WTC11 (cell line): ENCODE measurements around the gene EEIG1. TPM values are rescaled to one million over a fixed set of nuclear protein-coding genes. Genes with fewer than 3 reads are reported as not detected.

Source experiments
- ATAC-seq: fragments of 200-7000 bp; cut with Tn5 transposase; 2 replicates; pipeline ENCODE4 v1.10.0; 2021; ENCODE audit warnings: mild to moderate bottlenecking, moderate library complexity
- CTCF ChIA-PET: fragments of 300-600 bp; sonication (Branson Sonifier 250); formaldehyde crosslinking; loops from one replicate; lab custom pipeline; 2021; ENCODE audit warnings: antibody characterized with exemption; lab: Charles Lee
- POLR2A ChIA-PET: fragments of 350-600 bp; sonication (Branson Sonifier 250); formaldehyde crosslinking; loops from one replicate; lab custom pipeline; 2021; ENCODE audit warnings: antibody characterized with exemption; lab: Charles Lee
- DNase-seq: peaks from one replicate; pipeline ENCODE4 v3.0.0; 2021; ENCODE audit warnings: low spot score
- H3K27ac Mint-ChIP-seq: 2 replicates; pipeline ENCODE4 v1.8.0; 2021; ENCODE audit warnings: mixed read lengths
- H3K27me3 Mint-ChIP-seq: 2 replicates; pipeline ENCODE4 v1.8.0; 2021; ENCODE audit warnings: low read depth, mild to moderate bottlenecking, moderate library complexity, mixed read lengths
- H3K36me3 Mint-ChIP-seq: 2 replicates; pipeline ENCODE4 v1.8.0; 2021; ENCODE audit warnings: mixed read lengths
- H3K4me1 Mint-ChIP-seq: 2 replicates; pipeline ENCODE4 v1.8.0; 2022; ENCODE audit warnings: mixed read lengths
- H3K4me3 Mint-ChIP-seq: 2 replicates; pipeline ENCODE4 v1.8.0; 2021; ENCODE audit warnings: mild to moderate bottlenecking, moderate library complexity, mixed read lengths
- H3K9me3 Mint-ChIP-seq: 2 replicates; pipeline ENCODE4 v1.8.0; 2021; ENCODE audit warnings: mixed read lengths
- FOXK1 ChIP-seq: sonication (generic); formaldehyde crosslinking; IDR thresholded peaks from 2 replicates; pipeline ENCODE4 v1.8.0; 2022; ENCODE audit warnings: mild to moderate bottlenecking, moderate library complexity, missing genetic modification reagents
- GTF2I ChIP-seq: fragments of 250-450 bp; sonication (Bioruptor Pico); conservative IDR thresholded peaks from 2 replicates; pipeline ENCODE4 v1.4.0; 2021; ENCODE audit warnings: mild to moderate bottlenecking
- NFATC4 ChIP-seq: fragments of 250-450 bp; sonication (Bioruptor Pico); IDR thresholded peaks from 2 replicates; pipeline ENCODE4 v1.9.0; 2021; ENCODE audit warnings: mild to moderate bottlenecking
- ZNF121 ChIP-seq: sonication (generic); formaldehyde crosslinking; IDR thresholded peaks from 2 replicates; pipeline ENCODE4 v1.8.0; 2023; ENCODE audit warnings: missing genetic modification reagents
- ZNF416 ChIP-seq: fragments of 250-450 bp; sonication (Bioruptor Pico); IDR thresholded peaks from 2 replicates; pipeline ENCODE4 v1.9.0; 2021; ENCODE audit warnings: mild to moderate bottlenecking, inconsistent platforms
- total RNA-seq: library from RNA; stranded (reverse); gene quantifications from 3 replicates; pipeline ENCODE4 v1.2.3, GENCODE V29; 2021
- TF ChIP-seq, protein P1 (sequence below): sonication (generic); formaldehyde crosslinking; IDR thresholded peaks from 2 replicates; pipeline ENCODE4 v1.8.1; 2022; ENCODE audit warnings: mild to moderate bottlenecking, moderate library complexity, missing genetic modification reagents
- TF ChIP-seq, protein P2 (sequence below): sonication (generic); formaldehyde crosslinking; IDR thresholded peaks from 2 replicates; pipeline ENCODE4 v1.8.0; 2022; ENCODE audit warnings: mild to moderate bottlenecking, missing genetic modification reagents
- TF ChIP-seq, protein P3 (sequence below): sonication (generic); formaldehyde crosslinking; IDR thresholded peaks from 2 replicates; pipeline ENCODE4 v1.8.0; 2022; ENCODE audit warnings: mild to moderate bottlenecking, missing genetic modification reagents
- TF ChIP-seq, protein P4 (sequence below): sonication (generic); formaldehyde crosslinking; conservative IDR thresholded peaks from 2 replicates; pipeline ENCODE4 v1.8.1; 2023; ENCODE audit warnings: mild to moderate bottlenecking, low read depth, missing genetic modification reagents, moderate library complexity
- TF ChIP-seq, protein P5 (sequence below): sonication (generic); formaldehyde crosslinking; IDR thresholded peaks from 2 replicates; pipeline ENCODE4 v1.8.1; 2023; ENCODE audit warnings: mild to moderate bottlenecking, moderate library complexity, missing genetic modification reagents
- TF ChIP-seq, protein P6 (sequence below): fragments of 250-450 bp; sonication (Bioruptor Pico); IDR thresholded peaks from 2 replicates; pipeline ENCODE4 v1.9.0; 2021; ENCODE audit warnings: mild to moderate bottlenecking
- TF ChIP-seq, protein P7 (sequence below): fragments of 200-600 bp; IDR thresholded peaks from 2 replicates; pipeline ENCODE4 v1.8.0; 2022; ENCODE audit warnings: antibody characterized with exemption

EEIG1 gene
- total RNA-seq, 1 experiment from 2014 or later: 66.4 TPM

DNA sequence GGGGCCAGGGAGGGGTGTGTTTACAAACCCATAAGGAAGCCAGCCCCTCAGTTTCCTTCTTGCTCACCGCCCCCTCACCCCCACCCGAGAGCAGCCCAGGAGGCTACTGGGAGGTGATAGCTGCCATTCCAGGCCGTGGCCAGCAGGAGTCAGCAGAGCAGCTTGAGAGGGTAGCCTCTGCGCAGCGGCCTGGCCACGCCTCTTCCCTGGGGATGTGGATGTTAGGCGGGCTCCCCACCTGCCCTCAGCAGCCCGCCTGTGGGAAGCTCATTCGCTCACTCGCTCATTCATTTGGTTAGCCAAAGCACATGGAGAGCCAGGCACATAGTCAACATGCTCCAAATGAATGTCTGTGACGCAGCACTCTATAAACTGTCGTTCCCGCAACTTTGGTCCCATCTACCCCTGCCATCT, 37.1 kb downstream of the EEIG1 start (continued):
- TF ChIP-seq FOXK1 (CRISPR knock-in tag) (no peak), GTF2I (CRISPR knock-in tag) (no peak), NFATC4 (CRISPR knock-in tag) (no peak)
- TF ChIP-seq, protein P1, sequence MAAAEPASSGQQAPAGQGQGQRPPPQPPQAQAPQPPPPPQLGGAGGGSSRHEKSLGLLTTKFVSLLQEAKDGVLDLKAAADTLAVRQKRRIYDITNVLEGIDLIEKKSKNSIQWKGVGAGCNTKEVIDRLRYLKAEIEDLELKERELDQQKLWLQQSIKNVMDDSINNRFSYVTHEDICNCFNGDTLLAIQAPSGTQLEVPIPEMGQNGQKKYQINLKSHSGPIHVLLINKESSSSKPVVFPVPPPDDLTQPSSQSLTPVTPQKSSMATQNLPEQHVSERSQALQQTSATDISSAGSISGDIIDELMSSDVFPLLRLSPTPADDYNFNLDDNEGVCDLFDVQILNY (CRISPR knock-in tag): no peak
- TF ChIP-seq, protein P2, sequence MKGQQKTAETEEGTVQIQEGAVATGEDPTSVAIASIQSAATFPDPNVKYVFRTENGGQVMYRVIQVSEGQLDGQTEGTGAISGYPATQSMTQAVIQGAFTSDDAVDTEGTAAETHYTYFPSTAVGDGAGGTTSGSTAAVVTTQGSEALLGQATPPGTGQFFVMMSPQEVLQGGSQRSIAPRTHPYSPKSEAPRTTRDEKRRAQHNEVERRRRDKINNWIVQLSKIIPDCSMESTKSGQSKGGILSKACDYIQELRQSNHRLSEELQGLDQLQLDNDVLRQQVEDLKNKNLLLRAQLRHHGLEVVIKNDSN (CRISPR knock-in tag): no peak
- TF ChIP-seq, protein P3, sequence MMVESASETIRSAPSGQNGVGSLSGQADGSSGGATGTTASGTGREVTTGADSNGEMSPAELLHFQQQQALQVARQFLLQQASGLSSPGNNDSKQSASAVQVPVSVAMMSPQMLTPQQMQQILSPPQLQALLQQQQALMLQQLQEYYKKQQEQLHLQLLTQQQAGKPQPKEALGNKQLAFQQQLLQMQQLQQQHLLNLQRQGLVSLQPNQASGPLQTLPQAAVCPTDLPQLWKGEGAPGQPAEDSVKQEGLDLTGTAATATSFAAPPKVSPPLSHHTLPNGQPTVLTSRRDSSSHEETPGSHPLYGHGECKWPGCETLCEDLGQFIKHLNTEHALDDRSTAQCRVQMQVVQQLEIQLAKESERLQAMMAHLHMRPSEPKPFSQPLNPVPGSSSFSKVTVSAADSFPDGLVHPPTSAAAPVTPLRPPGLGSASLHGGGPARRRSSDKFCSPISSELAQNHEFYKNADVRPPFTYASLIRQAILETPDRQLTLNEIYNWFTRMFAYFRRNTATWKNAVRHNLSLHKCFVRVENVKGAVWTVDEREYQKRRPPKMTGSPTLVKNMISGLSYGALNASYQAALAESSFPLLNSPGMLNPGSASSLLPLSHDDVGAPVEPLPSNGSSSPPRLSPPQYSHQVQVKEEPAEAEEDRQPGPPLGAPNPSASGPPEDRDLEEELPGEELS (CRISPR knock-in tag): no peak

DNA sequence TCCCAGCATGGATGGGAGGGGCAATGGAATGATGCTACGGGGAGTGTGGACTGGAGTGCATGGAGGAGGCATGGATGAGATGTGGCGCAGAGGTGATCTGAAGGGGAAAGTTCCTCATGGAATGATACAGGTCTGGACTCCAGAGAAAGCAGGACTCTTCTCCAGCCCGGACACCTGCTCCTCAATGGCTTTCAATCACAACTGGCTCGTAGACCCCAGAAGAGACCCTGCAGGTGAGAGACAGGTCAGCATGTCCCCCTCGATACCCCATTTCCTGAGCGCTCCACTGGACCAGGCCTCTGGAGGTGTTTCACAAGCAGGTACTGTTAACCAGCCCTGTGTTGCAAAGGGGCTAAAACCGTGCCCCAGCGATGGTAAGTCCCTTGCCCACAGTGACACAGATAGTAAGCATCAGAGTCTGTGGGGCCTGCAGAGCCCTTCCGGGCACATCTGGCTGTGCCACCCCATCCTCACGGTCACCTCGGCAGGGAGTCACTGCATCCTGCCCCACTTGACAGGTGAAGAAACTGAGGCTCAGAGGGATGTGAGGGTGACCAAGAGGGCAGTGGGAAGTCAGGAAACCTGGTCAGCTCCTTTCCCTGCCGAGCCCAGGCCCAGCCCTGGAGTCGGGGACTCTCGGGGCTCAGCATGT, 37.7 kb downstream of the EEIG1 start:
- CTCF ChIA-PET: interaction anchor here (0.6 to 5.2 kb wide), 72 partner anchors 9 to 519 kb away, joined by 3 to 179 read pairs (median 6); partner anchors contain the start of genes BBLN, EEIG1, ENG and NAIF1
- H3K27me3 Mint-ChIP-seq: no peaks in the 10 kb centered on the region
- H3K27ac Mint-ChIP-seq: peak overlapping the region; percentile 81
- POLR2A ChIA-PET: interaction anchor here (0.7 to 1.7 kb wide), 5 partner anchors 13 to 155 kb away, joined by 3 to 8 read pairs (median 4); partner anchors contain the start of gene PIP5KL1
- H3K4me1 Mint-ChIP-seq: peaks cover 25% of the 10 kb centered on the region
- H3K9me3 Mint-ChIP-seq: no peaks in the 10 kb centered on the region
- DNase-seq (no peak), ATAC-seq (no peak)
- H3K4me3 Mint-ChIP-seq: no peak overlapping the region
- TF ChIP-seq, protein P4, sequence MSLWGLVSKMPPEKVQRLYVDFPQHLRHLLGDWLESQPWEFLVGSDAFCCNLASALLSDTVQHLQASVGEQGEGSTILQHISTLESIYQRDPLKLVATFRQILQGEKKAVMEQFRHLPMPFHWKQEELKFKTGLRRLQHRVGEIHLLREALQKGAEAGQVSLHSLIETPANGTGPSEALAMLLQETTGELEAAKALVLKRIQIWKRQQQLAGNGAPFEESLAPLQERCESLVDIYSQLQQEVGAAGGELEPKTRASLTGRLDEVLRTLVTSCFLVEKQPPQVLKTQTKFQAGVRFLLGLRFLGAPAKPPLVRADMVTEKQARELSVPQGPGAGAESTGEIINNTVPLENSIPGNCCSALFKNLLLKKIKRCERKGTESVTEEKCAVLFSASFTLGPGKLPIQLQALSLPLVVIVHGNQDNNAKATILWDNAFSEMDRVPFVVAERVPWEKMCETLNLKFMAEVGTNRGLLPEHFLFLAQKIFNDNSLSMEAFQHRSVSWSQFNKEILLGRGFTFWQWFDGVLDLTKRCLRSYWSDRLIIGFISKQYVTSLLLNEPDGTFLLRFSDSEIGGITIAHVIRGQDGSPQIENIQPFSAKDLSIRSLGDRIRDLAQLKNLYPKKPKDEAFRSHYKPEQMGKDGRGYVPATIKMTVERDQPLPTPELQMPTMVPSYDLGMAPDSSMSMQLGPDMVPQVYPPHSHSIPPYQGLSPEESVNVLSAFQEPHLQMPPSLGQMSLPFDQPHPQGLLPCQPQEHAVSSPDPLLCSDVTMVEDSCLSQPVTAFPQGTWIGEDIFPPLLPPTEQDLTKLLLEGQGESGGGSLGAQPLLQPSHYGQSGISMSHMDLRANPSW (CRISPR knock-in tag): no peak
- TF ChIP-seq, protein P5, sequence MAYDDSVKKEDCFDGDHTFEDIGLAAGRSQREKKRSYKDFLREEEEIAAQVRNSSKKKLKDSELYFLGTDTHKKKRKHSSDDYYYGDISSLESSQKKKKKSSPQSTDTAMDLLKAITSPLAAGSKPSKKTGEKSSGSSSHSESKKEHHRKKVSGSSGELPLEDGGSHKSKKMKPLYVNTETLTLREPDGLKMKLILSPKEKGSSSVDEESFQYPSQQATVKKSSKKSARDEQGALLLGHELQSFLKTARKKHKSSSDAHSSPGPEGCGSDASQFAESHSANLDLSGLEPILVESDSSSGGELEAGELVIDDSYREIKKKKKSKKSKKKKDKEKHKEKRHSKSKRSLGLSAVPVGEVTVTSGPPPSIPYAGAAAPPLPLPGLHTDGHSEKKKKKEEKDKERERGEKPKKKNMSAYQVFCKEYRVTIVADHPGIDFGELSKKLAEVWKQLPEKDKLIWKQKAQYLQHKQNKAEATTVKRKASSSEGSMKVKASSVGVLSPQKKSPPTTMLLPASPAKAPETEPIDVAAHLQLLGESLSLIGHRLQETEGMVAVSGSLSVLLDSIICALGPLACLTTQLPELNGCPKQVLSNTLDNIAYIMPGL: 0 out of 2 replicates have a peak, but pooled peaks have one; percentile 40
- peaks cover 5% of the 10 kb centered on the region; the same call in 1 of the 2 replicates for H3K36me3 Mint-ChIP-seq

DNA sequence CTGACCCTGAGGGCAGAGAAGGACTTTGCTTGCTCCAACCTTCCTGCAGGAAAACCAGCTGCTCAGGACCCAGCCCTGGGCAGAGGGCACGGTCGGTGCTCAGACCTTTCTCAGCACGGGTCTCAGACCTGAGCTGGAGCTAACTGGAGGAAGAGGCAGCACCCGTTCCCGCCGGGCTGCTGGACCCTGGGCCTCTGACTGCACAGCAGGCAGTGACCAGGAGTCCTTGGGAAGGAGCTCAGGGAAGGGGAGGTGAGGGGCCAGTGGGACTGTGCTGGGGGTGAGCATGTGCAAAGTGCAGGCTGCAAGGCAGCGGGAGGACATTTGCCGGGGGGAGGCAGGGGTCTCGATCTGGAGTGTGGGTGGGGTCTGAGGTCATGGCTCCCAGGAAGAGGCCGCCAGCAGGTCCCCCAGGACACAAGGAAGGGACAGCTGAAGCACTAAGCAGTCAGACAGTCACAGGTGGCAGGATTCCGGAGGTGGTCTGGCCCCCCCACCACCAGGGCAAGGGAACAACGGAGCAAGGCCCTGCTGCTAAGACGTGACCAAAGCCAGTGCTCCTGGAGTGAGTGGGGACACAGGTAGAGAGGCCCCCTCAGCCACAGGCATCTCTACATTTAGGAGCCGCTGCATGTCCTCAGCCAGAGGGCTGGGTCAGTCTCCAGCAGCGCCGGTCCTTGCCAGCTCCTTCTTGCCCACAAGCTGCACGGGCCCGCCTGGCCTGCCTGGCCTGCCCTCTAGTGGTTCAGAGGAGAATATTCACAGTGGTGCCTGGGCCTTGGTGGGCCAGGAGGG, 38.4 kb downstream of the EEIG1 start:
- H3K27me3 Mint-ChIP-seq: no peaks in the 10 kb centered on the region
- peak; percentile 96 for TF ChIP-seq ZNF121 (CRISPR knock-in tag)
- TF ChIP-seq, protein P6, sequence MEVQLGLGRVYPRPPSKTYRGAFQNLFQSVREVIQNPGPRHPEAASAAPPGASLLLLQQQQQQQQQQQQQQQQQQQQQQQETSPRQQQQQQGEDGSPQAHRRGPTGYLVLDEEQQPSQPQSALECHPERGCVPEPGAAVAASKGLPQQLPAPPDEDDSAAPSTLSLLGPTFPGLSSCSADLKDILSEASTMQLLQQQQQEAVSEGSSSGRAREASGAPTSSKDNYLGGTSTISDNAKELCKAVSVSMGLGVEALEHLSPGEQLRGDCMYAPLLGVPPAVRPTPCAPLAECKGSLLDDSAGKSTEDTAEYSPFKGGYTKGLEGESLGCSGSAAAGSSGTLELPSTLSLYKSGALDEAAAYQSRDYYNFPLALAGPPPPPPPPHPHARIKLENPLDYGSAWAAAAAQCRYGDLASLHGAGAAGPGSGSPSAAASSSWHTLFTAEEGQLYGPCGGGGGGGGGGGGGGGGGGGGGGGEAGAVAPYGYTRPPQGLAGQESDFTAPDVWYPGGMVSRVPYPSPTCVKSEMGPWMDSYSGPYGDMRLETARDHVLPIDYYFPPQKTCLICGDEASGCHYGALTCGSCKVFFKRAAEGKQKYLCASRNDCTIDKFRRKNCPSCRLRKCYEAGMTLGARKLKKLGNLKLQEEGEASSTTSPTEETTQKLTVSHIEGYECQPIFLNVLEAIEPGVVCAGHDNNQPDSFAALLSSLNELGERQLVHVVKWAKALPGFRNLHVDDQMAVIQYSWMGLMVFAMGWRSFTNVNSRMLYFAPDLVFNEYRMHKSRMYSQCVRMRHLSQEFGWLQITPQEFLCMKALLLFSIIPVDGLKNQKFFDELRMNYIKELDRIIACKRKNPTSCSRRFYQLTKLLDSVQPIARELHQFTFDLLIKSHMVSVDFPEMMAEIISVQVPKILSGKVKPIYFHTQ: no peak
- TF ChIP-seq ZNF416 (CRISPR knock-in tag): peak; percentile 61; the same call in 1 of the 2 replicates
- TF ChIP-seq, protein P7, sequence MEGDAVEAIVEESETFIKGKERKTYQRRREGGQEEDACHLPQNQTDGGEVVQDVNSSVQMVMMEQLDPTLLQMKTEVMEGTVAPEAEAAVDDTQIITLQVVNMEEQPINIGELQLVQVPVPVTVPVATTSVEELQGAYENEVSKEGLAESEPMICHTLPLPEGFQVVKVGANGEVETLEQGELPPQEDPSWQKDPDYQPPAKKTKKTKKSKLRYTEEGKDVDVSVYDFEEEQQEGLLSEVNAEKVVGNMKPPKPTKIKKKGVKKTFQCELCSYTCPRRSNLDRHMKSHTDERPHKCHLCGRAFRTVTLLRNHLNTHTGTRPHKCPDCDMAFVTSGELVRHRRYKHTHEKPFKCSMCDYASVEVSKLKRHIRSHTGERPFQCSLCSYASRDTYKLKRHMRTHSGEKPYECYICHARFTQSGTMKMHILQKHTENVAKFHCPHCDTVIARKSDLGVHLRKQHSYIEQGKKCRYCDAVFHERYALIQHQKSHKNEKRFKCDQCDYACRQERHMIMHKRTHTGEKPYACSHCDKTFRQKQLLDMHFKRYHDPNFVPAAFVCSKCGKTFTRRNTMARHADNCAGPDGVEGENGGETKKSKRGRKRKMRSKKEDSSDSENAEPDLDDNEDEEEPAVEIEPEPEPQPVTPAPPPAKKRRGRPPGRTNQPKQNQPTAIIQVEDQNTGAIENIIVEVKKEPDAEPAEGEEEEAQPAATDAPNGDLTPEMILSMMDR: peak; percentile 96
- POLR2A ChIA-PET: interaction anchor here (1.6 to 1.7 kb wide), 3 partner anchors 12 to 156 kb away, joined by 4 to 8 read pairs (median 4); partner anchors contain the start of gene PIP5KL1
- no peak overlapping the region for H3K4me3 Mint-ChIP-seq
- DNase-seq (peak; percentile 78), ATAC-seq (peak; percentile 67)
- H3K36me3 Mint-ChIP-seq: peaks cover 5% of the 10 kb centered on the region; the same call in 1 of the 2 replicates
- peak overlapping the region; percentile 81 for H3K27ac Mint-ChIP-seq
- CTCF ChIA-PET: interaction anchor here (0.5 to 5.2 kb wide), 49 partner anchors 9 to 549 kb away, joined by 3 to 179 read pairs (median 5); partner anchors contain the start of genes BBLN, EEIG1, NAIF1 and PIP5KL1
- peaks cover 28% of the 10 kb centered on the region for H3K4me1 Mint-ChIP-seq
- H3K9me3 Mint-ChIP-seq: no peaks in the 10 kb centered on the region
